Measurements from ENCODE around the gene CGGBP1. TPM values are rescaled to one million over a fixed set of nuclear protein-coding genes. Genes with fewer than 3 reads are reported as not detected.
"Not testable (repeated sequence)": the region's sequence is repeated elsewhere in the genome, so short reads cannot be mapped to it uniquely, and the experiment has no call there.

The CGGBP1 gene
- total and polyA plus RNA-seq, 2 donors = 64.8 to 121 TPM

DNA sequence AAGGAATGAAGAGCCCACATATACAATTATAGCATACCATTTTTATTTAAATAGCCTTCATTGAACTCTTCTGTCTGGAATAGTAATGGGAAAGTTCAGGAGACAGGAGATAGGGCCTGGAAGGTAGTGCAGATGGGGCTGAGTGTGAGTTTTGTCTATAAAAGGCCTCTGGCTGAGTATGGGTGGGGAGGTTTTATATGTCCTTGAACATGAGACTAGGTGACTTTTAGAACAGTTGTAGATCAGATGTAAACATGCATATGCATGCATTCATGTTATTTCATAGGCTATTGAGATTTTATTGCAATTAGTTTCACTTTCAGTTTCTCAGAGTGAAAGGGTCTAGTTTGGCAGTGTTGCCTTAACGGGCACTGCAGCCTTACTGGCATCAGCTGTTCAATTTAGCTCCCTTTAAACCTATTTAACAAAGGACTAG is 27.1 kb downstream of the CGGBP1 start:
- no peaks in the 10 kb centered on the region for H3K27me3 ChIP-seq (ENCODE audit: control insufficient read depth in 2 of 2, insufficient read depth in 1 of 2, low read length in 1 of 2)
- peak overlapping the region; percentile 66 to 76 for H3K27ac ChIP-seq (ENCODE audit: low read depth in 1 of 2, low read length in 1 of 2)
- H3K4me3 ChIP-seq (ENCODE audit: low read length in 2 of 2) = peak overlapping the region; percentile 29 to 43
- peak in 8 of 9 donors; percentile 29 to 78 (median 45) for DNase-seq (ENCODE audit: low read depth in 6 of 9, low spot score in 9 of 9)
- H3K9me3 ChIP-seq (ENCODE audit: control insufficient read depth in 2 of 2, insufficient read depth in 1 of 2, low read length in 1 of 2) = peaks cover 0 to 3% of the 10 kb centered on the region in 2 donors
- H3K36me3 ChIP-seq (ENCODE audit: control insufficient read depth in 2 of 2, insufficient read depth in 2 of 2, low read length in 1 of 2) = no peaks in the 10 kb centered on the region
- WGBS = 0% methylated on average over 1 of the region's 1 CpG
- H3K4me1 ChIP-seq (ENCODE audit: control insufficient read depth in 2 of 2, insufficient read depth in 2 of 2, low read length in 2 of 2) = peaks cover 0 to 8% of the 10 kb centered on the region in 2 donors

DNA sequence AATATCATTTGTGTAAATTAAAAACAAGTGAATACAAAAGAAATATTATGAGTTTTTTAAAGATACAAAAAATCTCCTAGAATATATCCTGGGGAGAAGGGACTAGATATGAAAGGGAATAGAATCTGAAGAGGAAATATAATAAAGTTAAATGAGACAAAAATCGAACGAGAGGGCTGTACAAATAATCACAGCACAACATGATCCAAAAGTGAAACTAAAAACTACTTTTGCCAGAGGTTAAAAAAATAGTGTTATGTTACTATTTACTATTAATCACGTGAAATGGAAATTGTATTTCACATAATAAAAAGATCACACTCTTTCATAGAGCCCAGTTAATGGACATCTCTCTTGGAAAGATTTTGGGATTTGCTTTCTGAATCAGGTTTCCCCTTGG is 28.6 kb downstream of the CGGBP1 start:
- H3K36me3 ChIP-seq (ENCODE audit: control insufficient read depth in 2 of 2, insufficient read depth in 2 of 2, low read length in 1 of 2) = no peaks in the 10 kb centered on the region
- no peak overlapping the region for H3K27ac ChIP-seq (ENCODE audit: low read depth in 1 of 2, low read length in 1 of 2)
- H3K27me3 ChIP-seq (ENCODE audit: control insufficient read depth in 2 of 2, insufficient read depth in 1 of 2, low read length in 1 of 2) = no peaks in the 10 kb centered on the region
- H3K4me3 ChIP-seq (ENCODE audit: low read length in 2 of 2) = peak overlapping the region in 1 of 2 donors; percentile 32
- H3K4me1 ChIP-seq (ENCODE audit: control insufficient read depth in 2 of 2, insufficient read depth in 2 of 2, low read length in 2 of 2) = peaks cover 0 to 8% of the 10 kb centered on the region in 2 donors
- peaks cover 0 to 3% of the 10 kb centered on the region in 2 donors for H3K9me3 ChIP-seq (ENCODE audit: control insufficient read depth in 2 of 2, insufficient read depth in 1 of 2, low read length in 1 of 2)
- WGBS = 16% methylated on average over 3 of the region's 3 CpGs
- no peak for DNase-seq (ENCODE audit: low read depth in 6 of 9, low spot score in 9 of 9)

DNA sequence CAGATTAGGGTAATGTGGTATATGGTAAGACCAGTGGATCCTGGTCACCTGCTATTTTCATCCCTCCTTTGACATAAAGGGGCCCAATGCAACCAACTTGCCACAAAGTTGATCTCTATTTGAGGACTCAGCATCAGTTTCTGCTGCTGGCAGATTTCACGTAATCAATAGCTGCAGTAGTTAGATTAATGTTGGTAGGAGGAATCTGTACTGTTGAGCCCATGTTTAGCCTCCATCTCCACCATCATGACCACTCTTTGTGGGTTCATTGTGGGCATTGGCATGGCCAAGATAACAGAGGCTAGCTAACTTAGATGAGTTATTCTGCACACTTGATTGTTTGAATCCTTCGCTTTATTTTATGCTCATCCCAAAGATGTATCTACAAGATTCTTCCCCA is 29.9 kb downstream of the CGGBP1 start:
- peaks cover 0 to 3% of the 10 kb centered on the region in 2 donors for H3K9me3 ChIP-seq (ENCODE audit: control insufficient read depth in 2 of 2, insufficient read depth in 1 of 2, low read length in 1 of 2)
- no peak overlapping the region for H3K4me3 ChIP-seq (ENCODE audit: low read length in 2 of 2)
- 97% methylated on average over 2 of the region's 2 CpGs for WGBS
- peaks cover 0 to 8% of the 10 kb centered on the region in 2 donors for H3K4me1 ChIP-seq (ENCODE audit: control insufficient read depth in 2 of 2, insufficient read depth in 2 of 2, low read length in 2 of 2)
- H3K27me3 ChIP-seq (ENCODE audit: control insufficient read depth in 2 of 2, insufficient read depth in 1 of 2, low read length in 1 of 2) = no peaks in the 10 kb centered on the region
- DNase-seq (ENCODE audit: low read depth in 6 of 9, low spot score in 9 of 9) = no peak
- no peak overlapping the region for H3K27ac ChIP-seq (ENCODE audit: low read depth in 1 of 2, low read length in 1 of 2)
- no peaks in the 10 kb centered on the region for H3K36me3 ChIP-seq (ENCODE audit: control insufficient read depth in 2 of 2, insufficient read depth in 2 of 2, low read length in 1 of 2)

DNA sequence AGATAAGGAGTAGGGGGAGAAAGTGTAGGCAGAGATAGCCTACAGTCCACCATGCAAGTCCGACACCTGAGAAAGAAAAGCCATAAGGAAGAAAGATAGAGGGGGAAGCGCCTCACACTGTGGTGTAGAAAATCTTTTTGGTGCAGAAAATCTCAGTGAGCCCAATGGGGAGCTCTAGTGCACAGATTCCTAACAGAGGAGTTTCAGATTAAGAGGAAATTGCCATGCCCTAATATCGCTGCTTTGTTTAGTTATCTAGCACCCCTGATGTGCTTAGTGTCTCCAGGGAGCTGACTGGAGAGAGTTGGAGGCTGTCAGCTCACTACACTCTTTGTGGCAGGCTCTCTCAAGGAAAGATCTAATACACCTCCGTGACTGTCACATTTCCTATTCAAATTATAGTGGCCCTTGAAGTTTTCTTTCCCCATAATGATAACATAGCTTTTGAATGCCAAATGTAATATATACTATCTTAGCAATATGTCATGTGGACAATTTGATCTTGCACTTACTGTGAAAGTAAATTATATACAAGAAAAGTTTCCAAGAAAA is 33.7 kb downstream of the CGGBP1 start:
- Histone ChIP-seq H3K4me1 (ENCODE audit: control insufficient read depth in 2 of 2, insufficient read depth in 2 of 2, low read length in 2 of 2) (no peaks in the 10 kb centered on the region), H3K4me3 (ENCODE audit: low read length in 2 of 2) (no peak overlapping the region), H3K27me3 (ENCODE audit: control insufficient read depth in 2 of 2, insufficient read depth in 1 of 2, low read length in 1 of 2) (no peaks in the 10 kb centered on the region), H3K27ac (ENCODE audit: low read depth in 1 of 2, low read length in 1 of 2) (no peak overlapping the region), H3K9me3 (ENCODE audit: control insufficient read depth in 2 of 2, insufficient read depth in 1 of 2, low read length in 1 of 2) (peaks cover 0 to 3% of the 10 kb centered on the region in 2 donors), H3K36me3 (ENCODE audit: control insufficient read depth in 2 of 2, insufficient read depth in 2 of 2, low read length in 1 of 2) (no peaks in the 10 kb centered on the region)
- DNase-seq (ENCODE audit: low read depth in 6 of 9, low spot score in 9 of 9) = no peak
- 97% methylated on average over 4 of the region's 4 CpGs for WGBS

DNA sequence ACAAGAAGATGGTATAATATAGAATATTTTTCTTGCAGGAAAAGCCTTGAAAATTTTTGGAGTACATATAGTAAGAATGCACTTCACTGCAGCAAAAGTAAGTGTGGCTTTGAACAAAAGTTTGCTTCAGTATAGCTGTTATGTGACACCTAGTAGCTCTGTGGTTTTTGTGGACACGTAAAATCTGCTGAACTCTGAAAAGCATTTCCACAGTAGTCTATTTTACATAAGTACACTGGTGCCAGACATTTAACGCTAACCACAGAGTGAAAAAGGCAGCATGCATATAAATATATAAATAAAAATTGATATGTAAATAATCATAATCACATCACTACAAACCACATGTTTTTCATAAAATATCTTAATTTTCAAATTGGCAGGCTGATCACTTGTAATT is 39.8 kb downstream of the CGGBP1 start:
- no peak overlapping the region for H3K27ac ChIP-seq (ENCODE audit: low read depth in 1 of 2, low read length in 1 of 2)
- no peaks in the 10 kb centered on the region for H3K27me3 ChIP-seq (ENCODE audit: control insufficient read depth in 2 of 2, insufficient read depth in 1 of 2, low read length in 1 of 2)
- 2% methylated on average over 2 of the region's 2 CpGs for WGBS
- H3K9me3 ChIP-seq (ENCODE audit: control insufficient read depth in 2 of 2, insufficient read depth in 1 of 2, low read length in 1 of 2) = peaks cover 0 to 4% of the 10 kb centered on the region in 2 donors
- H3K36me3 ChIP-seq (ENCODE audit: control insufficient read depth in 2 of 2, insufficient read depth in 2 of 2, low read length in 1 of 2) = no peaks in the 10 kb centered on the region
- H3K4me3 ChIP-seq (ENCODE audit: low read length in 2 of 2) = no peak overlapping the region
- H3K4me1 ChIP-seq (ENCODE audit: control insufficient read depth in 2 of 2, insufficient read depth in 2 of 2, low read length in 2 of 2) = peaks cover 0 to 7% of the 10 kb centered on the region in 2 donors
- peak in 5 of 9 donors; percentile 25 to 77 (median 46) for DNase-seq (ENCODE audit: low read depth in 6 of 9, low spot score in 9 of 9)

DNA sequence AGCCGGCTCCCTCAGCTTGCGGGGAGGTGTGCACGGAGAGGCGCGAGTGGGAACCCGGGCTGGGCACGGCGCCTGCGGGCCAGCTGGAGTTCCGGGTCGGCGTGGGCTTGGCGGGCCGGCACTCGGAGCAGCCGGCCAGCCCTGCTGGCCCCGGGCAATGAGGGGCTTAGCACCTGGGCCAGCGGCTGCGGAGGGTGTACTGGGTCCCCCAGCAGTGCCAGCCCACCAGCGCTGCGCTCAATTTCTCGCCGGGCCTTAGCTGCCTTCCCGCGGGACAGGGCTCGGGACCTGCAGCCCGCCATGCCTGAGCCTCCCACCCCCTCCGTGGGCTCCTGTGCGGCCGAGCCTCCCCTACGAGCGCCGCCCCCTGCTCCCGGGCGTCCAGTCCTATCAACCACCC is 43.1 kb downstream of the CGGBP1 start:
- not testable (repeated sequence) for H3K27me3 ChIP-seq (ENCODE audit: control insufficient read depth in 2 of 2, insufficient read depth in 1 of 2, low read length in 1 of 2); DNase-seq (ENCODE audit: low read depth in 6 of 9, low spot score in 9 of 9); H3K4me1 ChIP-seq (ENCODE audit: control insufficient read depth in 2 of 2, insufficient read depth in 2 of 2, low read length in 2 of 2); H3K4me3 ChIP-seq (ENCODE audit: low read length in 2 of 2); H3K36me3 ChIP-seq (ENCODE audit: control insufficient read depth in 2 of 2, insufficient read depth in 2 of 2, low read length in 1 of 2); H3K9me3 ChIP-seq (ENCODE audit: control insufficient read depth in 2 of 2, insufficient read depth in 1 of 2, low read length in 1 of 2); H3K27ac ChIP-seq (ENCODE audit: low read depth in 1 of 2, low read length in 1 of 2)
- 98% methylated on average over 35 of the region's 35 CpGs for WGBS

DNA sequence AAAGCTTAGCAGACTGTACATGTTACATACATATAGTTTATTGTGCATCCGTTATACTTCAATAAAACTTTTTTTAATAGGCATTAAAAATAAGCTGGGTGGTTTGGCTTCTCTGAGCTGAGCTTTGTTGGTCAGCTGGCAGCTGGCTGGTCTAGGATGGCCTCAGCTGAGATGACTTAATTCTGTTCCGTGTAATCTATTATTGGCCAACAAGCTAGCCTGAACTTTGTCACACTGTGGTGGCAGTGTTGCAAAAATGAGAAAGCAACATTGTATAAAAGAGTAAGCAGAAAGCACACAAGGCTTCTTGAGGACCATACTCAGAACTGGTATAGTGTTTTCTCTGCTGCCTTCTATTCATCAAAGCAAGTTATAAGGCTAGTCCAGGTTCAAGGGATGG is 45.2 kb downstream of the CGGBP1 start:
- H3K4me3 ChIP-seq (ENCODE audit: low read length in 2 of 2) = no peak overlapping the region
- 95% methylated on average over 2 of the region's 2 CpGs for WGBS
- H3K36me3 ChIP-seq (ENCODE audit: control insufficient read depth in 2 of 2, insufficient read depth in 2 of 2, low read length in 1 of 2) = no peaks in the 10 kb centered on the region
- no peaks in the 10 kb centered on the region for H3K27me3 ChIP-seq (ENCODE audit: control insufficient read depth in 2 of 2, insufficient read depth in 1 of 2, low read length in 1 of 2)
- no peak overlapping the region for H3K27ac ChIP-seq (ENCODE audit: low read depth in 1 of 2, low read length in 1 of 2)
- H3K4me1 ChIP-seq (ENCODE audit: control insufficient read depth in 2 of 2, insufficient read depth in 2 of 2, low read length in 2 of 2) = peaks cover 0 to 4% of the 10 kb centered on the region in 2 donors
- DNase-seq (ENCODE audit: low read depth in 6 of 9, low spot score in 9 of 9) = no peak
- H3K9me3 ChIP-seq (ENCODE audit: control insufficient read depth in 2 of 2, insufficient read depth in 1 of 2, low read length in 1 of 2) = peaks cover 0 to 4% of the 10 kb centered on the region in 2 donors

DNA sequence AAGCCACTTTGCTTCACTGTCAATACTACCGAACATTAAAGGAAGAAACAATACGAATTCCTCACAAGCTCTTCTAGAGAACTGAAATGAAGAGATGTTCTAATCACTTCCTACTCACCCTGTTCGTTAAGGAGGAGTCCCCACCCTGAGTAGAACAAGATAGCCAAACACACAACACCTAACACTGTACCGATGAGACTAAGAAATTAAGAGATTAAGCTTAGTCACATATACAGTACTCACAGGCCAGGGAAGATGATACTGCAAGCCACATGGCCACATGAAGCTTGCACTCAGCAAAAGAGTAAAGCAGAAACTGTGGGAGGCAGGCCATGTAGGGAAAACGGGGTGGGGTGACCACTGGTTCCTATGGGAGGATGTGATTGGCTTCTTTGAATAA is 48.0 kb downstream of the CGGBP1 start:
- 97% methylated on average over 5 of the region's 5 CpGs for WGBS

DNA sequence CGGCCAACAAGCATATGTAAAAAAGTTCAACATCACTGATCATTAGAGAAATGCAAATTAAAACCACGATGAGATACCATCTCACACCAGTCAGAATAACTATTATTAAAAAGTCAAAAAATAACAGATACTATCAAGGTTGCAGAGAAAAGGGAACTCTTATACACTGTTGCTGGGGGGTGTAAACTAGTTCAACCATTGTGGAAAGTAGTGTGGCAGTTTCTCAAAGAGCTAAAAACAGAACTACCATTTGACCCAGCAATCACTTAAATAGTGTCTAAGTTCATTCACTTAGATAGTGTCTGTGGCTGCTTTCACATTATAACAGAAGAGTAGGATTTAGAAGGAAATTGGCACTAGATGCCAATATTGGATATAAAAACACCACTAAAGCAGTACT is 49.7 kb downstream of the CGGBP1 start:
- Histone ChIP-seq H3K27ac (ENCODE audit: low read depth in 1 of 2, low read length in 1 of 2) (no peak overlapping the region), H3K36me3 (ENCODE audit: control insufficient read depth in 2 of 2, insufficient read depth in 2 of 2, low read length in 1 of 2) (no peaks in the 10 kb centered on the region), H3K27me3 (ENCODE audit: control insufficient read depth in 2 of 2, insufficient read depth in 1 of 2, low read length in 1 of 2) (no peaks in the 10 kb centered on the region), H3K4me1 (ENCODE audit: control insufficient read depth in 2 of 2, insufficient read depth in 2 of 2, low read length in 2 of 2) (no peaks in the 10 kb centered on the region), H3K9me3 (ENCODE audit: control insufficient read depth in 2 of 2, insufficient read depth in 1 of 2, low read length in 1 of 2) (no peaks in the 10 kb centered on the region), H3K4me3 (ENCODE audit: low read length in 2 of 2) (no peak overlapping the region)
- 88% methylated on average over 2 of the region's 2 CpGs for WGBS
- no peak for DNase-seq (ENCODE audit: low read depth in 6 of 9, low spot score in 9 of 9)

More for the DNA sequence above, 48.0 kb downstream of the CGGBP1 start:
- H3K4me1 ChIP-seq (ENCODE audit: control insufficient read depth in 2 of 2, insufficient read depth in 2 of 2, low read length in 2 of 2) = no peaks in the 10 kb centered on the region
- no peaks in the 10 kb centered on the region for H3K36me3 ChIP-seq (ENCODE audit: control insufficient read depth in 2 of 2, insufficient read depth in 2 of 2, low read length in 1 of 2)
- H3K4me3 ChIP-seq (ENCODE audit: low read length in 2 of 2) = no peak overlapping the region
- H3K9me3 ChIP-seq (ENCODE audit: control insufficient read depth in 2 of 2, insufficient read depth in 1 of 2, low read length in 1 of 2) = peaks cover 0 to 2% of the 10 kb centered on the region in 2 donors
- no peaks in the 10 kb centered on the region for H3K27me3 ChIP-seq (ENCODE audit: control insufficient read depth in 2 of 2, insufficient read depth in 1 of 2, low read length in 1 of 2)
- DNase-seq (ENCODE audit: low read depth in 6 of 9, low spot score in 9 of 9) = no peak
- H3K27ac ChIP-seq (ENCODE audit: low read depth in 1 of 2, low read length in 1 of 2) = no peak overlapping the region
